ENCODE data around the gene ANO7.

- TF ChIP-seq CREB1 (IDR thresholded peaks at IDR 0.05) = no peak
- TF ChIP-seq POLR2A (IDR thresholded peaks at IDR 0.05; ENCODE audit: control extremely low read depth in 1 of 2, low read depth in 2 of 2, low read length in 2 of 2) = no peak
- TF ChIP-seq, protein P1, sequence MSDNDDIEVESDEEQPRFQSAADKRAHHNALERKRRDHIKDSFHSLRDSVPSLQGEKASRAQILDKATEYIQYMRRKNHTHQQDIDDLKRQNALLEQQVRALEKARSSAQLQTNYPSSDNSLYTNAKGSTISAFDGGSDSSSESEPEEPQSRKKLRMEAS (IDR thresholded peaks at IDR 0.05) = no peak
- TF ChIP-seq EZH2 (IDR thresholded peaks at IDR 0.05; ENCODE audit: low read depth, low read length, severe bottlenecking) = no peak
- TF ChIP-seq RXRA (IDR thresholded peaks at IDR 0.05; ENCODE audit: insufficient read depth, low read depth, low read length) = no peak
- no peak for TF ChIP-seq EP300 (IDR thresholded peaks at IDR 0.05; ENCODE audit: borderline replicate concordance in 1 of 2, low read depth in 2 of 2, low read length in 2 of 2)
- no peak for TF ChIP-seq TEAD4 (IDR thresholded peaks at IDR 0.05; ENCODE audit: low read depth, low read length)
- TF ChIP-seq, protein P2, sequence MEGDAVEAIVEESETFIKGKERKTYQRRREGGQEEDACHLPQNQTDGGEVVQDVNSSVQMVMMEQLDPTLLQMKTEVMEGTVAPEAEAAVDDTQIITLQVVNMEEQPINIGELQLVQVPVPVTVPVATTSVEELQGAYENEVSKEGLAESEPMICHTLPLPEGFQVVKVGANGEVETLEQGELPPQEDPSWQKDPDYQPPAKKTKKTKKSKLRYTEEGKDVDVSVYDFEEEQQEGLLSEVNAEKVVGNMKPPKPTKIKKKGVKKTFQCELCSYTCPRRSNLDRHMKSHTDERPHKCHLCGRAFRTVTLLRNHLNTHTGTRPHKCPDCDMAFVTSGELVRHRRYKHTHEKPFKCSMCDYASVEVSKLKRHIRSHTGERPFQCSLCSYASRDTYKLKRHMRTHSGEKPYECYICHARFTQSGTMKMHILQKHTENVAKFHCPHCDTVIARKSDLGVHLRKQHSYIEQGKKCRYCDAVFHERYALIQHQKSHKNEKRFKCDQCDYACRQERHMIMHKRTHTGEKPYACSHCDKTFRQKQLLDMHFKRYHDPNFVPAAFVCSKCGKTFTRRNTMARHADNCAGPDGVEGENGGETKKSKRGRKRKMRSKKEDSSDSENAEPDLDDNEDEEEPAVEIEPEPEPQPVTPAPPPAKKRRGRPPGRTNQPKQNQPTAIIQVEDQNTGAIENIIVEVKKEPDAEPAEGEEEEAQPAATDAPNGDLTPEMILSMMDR (IDR thresholded peaks at IDR 0.05; ENCODE audit: control extremely low read depth in 1 of 3, insufficient read depth in 1 of 3, low read depth in 1 of 3, low read length in 3 of 3) = no peak
- no peak for TF ChIP-seq ZNF274 (IDR thresholded peaks at IDR 0.05; ENCODE audit: borderline replicate concordance, extremely low read depth, low read length)
- no peak for TF ChIP-seq POLR2AphosphoS5 (IDR thresholded peaks at IDR 0.05; ENCODE audit: low read depth, low read length)
- no peak for TF ChIP-seq ASH2L (IDR thresholded peaks at IDR 0.05; ENCODE audit: low read length)
- no peak for TF ChIP-seq RAD21 (IDR thresholded peaks at IDR 0.05 in 1 of 2, conservative IDR thresholded peaks at IDR 0.05 in 1 of 2; ENCODE audit: low read depth in 2 of 2, low read length in 2 of 2)
Measured at GRCh38 chr2:241213567-241213966, 25.1 kb downstream of the ANO7 start.
